Measurements from ENCODE around the gene THBD.

The THBD gene

DNA sequence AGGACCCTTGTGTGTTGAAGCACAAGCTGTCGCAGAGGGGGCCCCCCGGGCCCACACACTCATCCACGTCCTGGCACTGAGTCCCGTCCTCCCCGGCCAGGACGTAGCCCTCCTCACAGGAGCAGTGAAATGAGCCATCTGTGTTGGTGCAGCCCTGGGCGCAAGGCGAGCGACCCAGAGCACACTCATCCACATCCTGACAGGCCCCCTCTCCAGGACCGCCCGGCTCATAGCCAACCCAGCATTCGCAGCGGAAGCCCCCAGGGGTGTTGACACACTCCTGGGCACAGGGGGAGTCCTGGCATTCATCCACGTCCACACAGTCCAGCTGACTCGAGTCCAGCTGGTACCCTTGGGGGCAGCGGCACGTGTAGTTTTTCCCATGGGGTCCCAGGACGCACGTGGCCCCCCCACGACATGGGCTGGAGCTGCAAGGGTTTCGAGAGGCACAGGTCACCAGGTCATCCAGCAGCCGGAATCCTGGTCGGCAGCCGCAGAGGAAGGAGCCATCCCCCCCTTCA, 35.4 kb upstream of the THBD start:
- DNase-seq (ENCODE audit: low spot score): no peak

- DNase-seq (ENCODE audit: low spot score): no peak
Measured at GRCh38 chr20:23084282-23084844, 34.9 kb upstream of the THBD start.

GRCh38 chr20:23083553-23084220, 34.2 kb upstream of the THBD start:
- no peak for DNase-seq (ENCODE audit: low spot score)

GRCh38 chr20:23082846-23083552, 33.5 kb upstream of the THBD start:
- no peak for DNase-seq (ENCODE audit: low spot score)

DNA sequence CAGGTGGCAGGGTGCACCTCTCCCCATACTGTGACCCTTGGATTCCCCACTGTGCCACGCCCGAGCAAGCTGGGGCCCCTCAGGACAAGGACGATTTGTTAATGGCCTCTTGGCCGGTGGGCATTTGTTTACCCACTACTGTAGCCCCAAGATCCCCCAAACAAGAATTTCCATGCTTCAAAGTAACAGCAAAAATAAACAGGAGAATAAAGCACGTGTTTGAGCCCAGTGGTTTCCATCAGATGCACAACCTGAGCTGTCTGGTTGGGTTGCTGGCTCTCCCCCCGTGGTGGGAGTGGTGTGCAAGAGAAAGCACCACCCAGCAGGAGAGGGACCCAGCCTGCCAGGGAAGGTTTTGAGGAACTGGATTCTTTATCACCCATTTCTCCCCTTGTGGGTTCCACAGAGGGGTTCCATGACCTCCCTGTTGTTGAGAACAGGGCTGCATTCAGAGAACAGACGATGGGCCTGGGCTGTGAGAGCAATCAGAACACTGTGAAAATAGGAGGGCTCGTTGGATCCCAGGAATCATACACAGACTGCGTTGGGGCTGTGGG, 31.9 kb upstream of the THBD start:
- no peak for DNase-seq (ENCODE audit: low spot score)

GRCh38 chr20:23080521-23080920, 31.0 kb upstream of the THBD start:
- no peak for DNase-seq (ENCODE audit: low spot score)

- DNase-seq (ENCODE audit: low spot score): no peak
Measured at GRCh38 chr20:23079926-23080325, 30.5 kb upstream of the THBD start.

GRCh38 chr20:23079016-23079351, 29.5 kb upstream of the THBD start:
- DNase-seq (ENCODE audit: low spot score): no peak

DNA sequence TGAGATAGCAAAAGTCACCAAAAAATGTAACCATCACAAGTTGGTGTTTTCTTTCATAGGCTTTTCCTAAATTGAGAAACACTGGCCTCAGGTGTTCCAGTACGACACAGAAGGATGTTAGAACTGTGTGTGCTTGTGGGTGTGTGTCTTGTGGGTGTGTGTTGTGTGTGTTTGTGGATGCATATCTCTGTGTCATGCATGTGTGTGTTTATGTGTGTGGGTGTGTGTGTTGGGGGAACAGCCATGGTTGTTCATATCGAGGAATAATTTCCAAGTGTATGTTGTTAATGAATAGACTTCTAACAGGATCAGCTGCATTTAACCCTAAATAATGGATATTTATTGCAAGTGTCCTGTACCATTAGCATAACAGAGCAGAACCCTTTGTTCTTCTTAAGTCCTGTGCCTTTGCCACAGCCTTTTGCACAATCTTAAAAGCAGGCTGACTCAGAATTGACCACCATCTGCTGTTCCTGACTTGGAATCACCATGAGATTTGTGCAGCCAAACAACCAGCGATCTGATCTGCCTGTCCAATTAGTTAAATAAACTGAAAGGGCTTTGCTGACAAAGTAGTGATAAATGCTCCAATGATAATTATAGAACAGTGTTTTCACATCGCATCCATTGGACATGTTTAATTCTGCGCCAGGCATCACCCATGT, 29.0 kb upstream of the THBD start:
- no peak for DNase-seq (ENCODE audit: low spot score)

GRCh38 chr20:23077277-23077676, 27.8 kb upstream of the THBD start:
- no peak for DNase-seq (ENCODE audit: low spot score)

DNA sequence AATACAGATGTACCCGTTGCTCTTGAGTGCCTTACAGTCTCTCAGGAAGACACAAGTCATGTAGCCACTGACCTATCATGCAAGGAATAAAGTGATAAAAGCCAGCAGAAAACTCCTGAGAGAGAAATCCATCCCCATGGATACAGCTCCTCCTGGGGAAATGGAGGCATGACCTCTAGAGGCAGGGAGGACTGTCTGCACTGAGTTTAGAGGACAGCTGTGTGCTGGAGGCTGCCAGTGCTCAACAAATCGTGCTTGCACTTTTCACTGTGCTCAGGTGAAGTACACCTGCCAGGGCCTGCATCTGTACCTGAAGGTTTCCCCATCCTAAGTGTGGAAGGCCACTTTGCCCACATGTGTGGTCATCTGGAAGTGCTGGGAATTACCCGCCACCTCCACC, 24.6 kb upstream of the THBD start:
- DNase-seq (ENCODE audit: low spot score): no peak

GRCh38 chr20:23072892-23073586, 23.6 kb upstream of the THBD start:
- no peak for DNase-seq (ENCODE audit: low spot score)

DNA sequence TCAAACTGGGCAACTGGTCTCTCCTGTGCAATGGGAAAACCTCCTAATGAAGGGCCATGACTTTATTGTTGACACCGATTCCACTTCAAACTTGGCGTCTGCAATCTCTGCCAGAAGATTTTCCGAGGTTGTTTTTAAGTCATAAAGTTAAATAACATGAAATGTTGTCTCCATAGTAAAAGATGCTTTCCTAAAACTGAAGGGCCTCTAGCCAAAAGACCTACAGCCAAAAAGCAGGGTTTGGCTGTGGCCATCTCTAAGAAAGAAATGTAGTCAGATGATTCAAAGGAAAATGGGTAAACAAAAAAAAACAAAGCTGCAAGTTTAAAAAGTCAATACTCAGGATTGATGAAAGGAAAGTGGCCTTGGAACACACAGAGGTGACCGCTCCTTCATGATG, 22.5 kb upstream of the THBD start:
- no peak for DNase-seq (ENCODE audit: low spot score)

DNA sequence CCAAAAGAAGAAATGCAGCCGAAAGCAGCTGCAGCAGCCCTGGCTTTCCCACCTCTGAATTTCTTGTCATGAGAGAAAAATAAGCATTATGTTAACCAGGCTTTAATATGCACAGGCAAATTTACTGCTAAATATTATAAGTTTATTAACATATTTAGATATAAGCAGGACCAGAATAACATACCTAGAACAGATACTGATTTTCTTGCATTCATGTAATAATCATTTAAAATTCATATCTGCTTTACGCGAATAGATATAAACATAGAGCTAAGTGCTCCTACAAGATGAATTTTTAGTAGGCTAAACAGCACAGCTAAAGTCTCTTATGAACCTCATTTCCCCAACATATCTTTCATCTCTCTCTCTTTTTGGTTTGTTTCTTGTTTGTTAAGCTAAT, 21.9 kb upstream of the THBD start:
- no peak for DNase-seq (ENCODE audit: low spot score)

DNA sequence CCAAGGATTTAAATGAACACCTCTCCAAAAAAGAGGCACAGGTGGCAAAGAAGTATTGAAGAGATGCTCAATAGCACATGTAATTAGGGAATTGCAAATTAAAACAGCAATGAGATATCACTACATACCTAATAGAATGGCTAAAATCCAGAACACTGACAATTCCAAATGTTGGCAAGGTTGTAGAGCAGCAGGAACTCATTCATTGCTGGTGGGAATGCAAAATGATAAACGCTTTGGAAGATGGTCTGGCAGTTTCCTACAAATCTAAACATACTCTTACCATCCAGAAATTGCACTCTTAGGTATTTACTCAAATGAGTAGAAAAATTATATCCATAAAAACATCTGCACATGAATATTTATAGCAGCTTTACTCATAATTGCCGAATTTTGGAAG, 19.6 kb upstream of the THBD start:
- no peak for DNase-seq (ENCODE audit: low spot score)

- DNase-seq (ENCODE audit: low spot score): no peak
Measured at GRCh38 chr20:23068283-23068682, 18.8 kb upstream of the THBD start.

DNA sequence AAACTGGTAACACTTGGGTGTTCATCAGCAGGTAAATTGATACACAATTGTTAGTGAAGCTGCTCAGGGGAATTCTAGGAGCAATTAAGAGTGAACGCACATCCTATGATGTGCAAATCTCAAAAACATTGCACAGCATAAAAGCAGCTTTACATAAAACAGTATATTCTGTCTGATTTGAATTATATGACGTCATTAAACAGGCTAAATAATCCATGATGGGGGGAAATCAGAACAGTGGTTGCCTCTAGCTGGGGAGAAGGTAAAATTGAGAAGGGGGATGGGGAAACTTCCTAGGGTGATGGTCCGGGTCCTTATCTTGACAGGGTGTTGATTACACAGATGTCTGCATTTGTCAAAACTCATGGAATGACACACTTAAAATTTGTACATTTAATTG, 17.3 kb upstream of the THBD start:
- DNase-seq (ENCODE audit: low spot score): no peak

DNA sequence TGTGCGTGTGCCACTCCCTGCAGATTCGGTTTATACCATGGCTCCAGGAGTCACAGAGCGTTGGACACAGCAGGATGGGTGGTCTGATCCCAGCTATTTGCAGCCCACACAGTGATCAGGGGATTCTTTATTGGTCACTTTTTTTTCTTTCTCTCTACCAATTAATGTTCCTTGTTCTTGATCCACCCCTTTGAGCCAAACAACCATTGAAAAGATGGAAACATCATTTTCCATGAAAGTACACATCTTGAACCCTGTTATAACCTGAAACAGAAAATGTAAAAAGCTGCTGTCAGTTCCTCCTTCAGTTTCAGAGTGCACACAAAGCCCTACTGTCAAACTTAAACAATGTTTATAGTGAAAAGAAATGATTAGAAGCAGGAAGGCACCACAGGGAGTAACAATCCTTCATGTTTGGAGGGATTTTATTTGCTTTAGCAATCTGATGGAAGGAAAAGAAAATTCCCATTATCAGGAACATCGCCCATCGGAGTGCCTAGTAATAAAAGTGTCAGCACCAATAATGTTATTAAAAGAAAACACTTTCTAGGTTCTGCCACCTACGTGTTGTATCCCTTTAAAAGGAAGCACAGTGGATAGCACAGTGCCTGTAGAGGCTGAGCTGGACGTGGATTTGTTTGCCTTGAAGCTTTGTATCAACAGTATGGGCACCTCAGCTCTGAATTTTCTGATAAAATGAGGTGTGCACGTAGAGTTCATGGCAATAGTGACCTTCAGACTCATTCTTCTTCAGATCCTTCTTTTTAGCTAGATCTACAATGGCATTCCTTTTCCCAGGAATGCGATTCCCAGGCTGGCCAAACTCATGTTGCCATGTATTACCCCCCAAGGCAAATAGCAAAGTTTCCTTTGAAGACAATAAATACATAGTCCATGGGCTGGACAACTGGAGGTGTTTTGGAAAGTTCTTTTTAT, 16.1 kb upstream of the THBD start:
- DNase-seq (ENCODE audit: low spot score): no peak

- DNase-seq (ENCODE audit: low spot score): no peak
Measured at GRCh38 chr20:23063581-23063980, 14.1 kb upstream of the THBD start.

DNA sequence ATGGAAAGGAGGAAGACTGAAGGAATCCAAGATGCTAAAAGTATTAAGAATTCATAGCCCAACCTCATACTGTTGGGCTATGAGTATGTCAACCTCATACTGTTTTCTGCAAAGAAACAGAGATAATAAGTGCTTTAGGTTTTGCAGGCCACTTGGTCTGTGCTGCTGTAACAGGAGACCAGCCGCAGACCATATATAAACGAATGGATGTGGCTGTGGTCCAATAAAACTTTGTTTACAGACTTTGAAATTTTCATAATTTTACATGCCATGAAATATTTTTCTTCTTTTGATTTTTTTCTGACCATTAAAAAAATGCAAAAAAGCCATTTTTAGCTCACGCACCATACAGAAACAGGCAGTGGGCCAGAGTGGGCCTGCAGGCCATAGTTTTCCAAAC, 13.7 kb upstream of the THBD start:
- DNase-seq (ENCODE audit: low spot score): no peak

DNA sequence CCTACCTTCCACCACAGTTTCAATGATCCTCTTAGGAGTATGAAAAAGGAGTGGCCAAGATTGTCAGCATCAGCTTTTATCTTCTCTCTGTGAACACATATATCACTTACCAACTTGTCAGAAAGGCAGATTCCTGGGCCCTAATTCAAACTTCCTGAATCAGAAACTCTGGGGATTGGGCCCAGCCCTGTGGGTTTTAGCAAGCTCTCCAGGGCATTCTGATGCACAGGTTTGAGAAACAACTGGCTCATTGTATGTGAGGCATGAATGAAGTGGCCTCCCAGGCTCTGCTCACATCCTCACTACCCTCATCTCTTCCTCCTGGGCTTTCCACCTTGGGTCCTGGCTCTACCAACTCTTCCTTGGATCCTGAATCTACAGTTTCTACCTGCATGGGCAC, 13.2 kb upstream of the THBD start:
- no peak for DNase-seq (ENCODE audit: low spot score)
